Bronchial epithelial cell (primary cell): ENCODE results near the gene FLNC. TPM values are rescaled to one million over a fixed set of nuclear protein-coding genes. Genes with fewer than 3 reads are reported as not detected.
A peak's percentile ranks its signal among the peaks of the same experiment; 100 is the strongest.

ENCODE experiments used
- DNase-seq: peaks from one replicate; pipeline ENCODE4 v3.0.0-alpha.2; 2010; ENCODE audit warnings: low read depth
- FAIRE-seq: peaks from 2 replicates; lab custom pipeline; 2011; peaks lifted over from hg19 to GRCh38; lab: Jason Lieb, UNC
- H3K27me3 ChIP-seq: 2 replicates; pipeline ENCODE4 v1.5.1; 2011; ENCODE audit warnings: low read length; ENCODE audit not compliant: control insufficient read depth, insufficient read depth
- H3K36me3 ChIP-seq: 2 replicates; pipeline ENCODE4 v1.5.1; 2011; ENCODE audit warnings: low read length; ENCODE audit not compliant: control insufficient read depth, insufficient read depth
- H3K4me3 ChIP-seq: 2 replicates; pipeline ENCODE4 v1.5.1; 2011; ENCODE audit warnings: mild to moderate bottlenecking, low read depth, low read length, control low read depth
- CTCF ChIP-seq: IDR thresholded peaks from 2 replicates; pipeline ENCODE4 v1.5.1; 2011; ENCODE audit warnings: mild to moderate bottlenecking, moderate library complexity, low read length, control low read depth, inconsistent platforms; ENCODE audit not compliant: insufficient read depth, severe bottlenecking
- total RNA-seq: library from RNA; depleted of rRNA; stranded (reverse); fragments of >200 nt; gene quantifications from 2 replicates; pipeline ENCODE4 v1.2.1, GENCODE V29; 2014

The FLNC gene
- total RNA-seq, 1 donor from 2014 or later: 1.8 TPM

GRCh38 chr7:128847721-128848211, 17.6 kb downstream of the FLNC start:
- no peak for FAIRE-seq
- H3K27me3 ChIP-seq: no peaks in the 10 kb centered on the region
- no peak for DNase-seq
- no peaks in the 10 kb centered on the region for H3K36me3 ChIP-seq
- H3K4me3 ChIP-seq: no peak overlapping the region
- TF ChIP-seq CTCF: no peak

GRCh38 chr7:128848289-128849155, 18.3 kb downstream of the FLNC start:
- no peaks in the 10 kb centered on the region for H3K27me3 ChIP-seq
- peak; percentile 7 for FAIRE-seq
- no peaks in the 10 kb centered on the region for H3K36me3 ChIP-seq

GRCh38 chr7:128849156-128849515, 18.9 kb downstream of the FLNC start:
- Histone ChIP-seq H3K27me3 (no peaks in the 10 kb centered on the region), H3K4me3 (no peak overlapping the region), H3K36me3 (no peaks in the 10 kb centered on the region)
- FAIRE-seq (no peak), DNase-seq (no peak)
- no peak for TF ChIP-seq CTCF

More at GRCh38 chr7:128848289-128849155, 18.3 kb downstream of the FLNC start:
- H3K4me3 ChIP-seq: no peak overlapping the region
- no peak for DNase-seq
- no peak for TF ChIP-seq CTCF

- Histone ChIP-seq H3K27me3 (no peaks in the 10 kb centered on the region), H3K36me3 (no peaks in the 10 kb centered on the region), H3K4me3 (no peak overlapping the region)
- FAIRE-seq: no peak
- no peak for TF ChIP-seq CTCF
- no peak for DNase-seq
Observed at GRCh38 chr7:128849804-128850490, 19.7 kb downstream of the FLNC start.

GRCh38 chr7:128852537-128853254, 22.5 kb downstream of the FLNC start:
- no peak for FAIRE-seq
- no peak for TF ChIP-seq CTCF
- H3K27me3 ChIP-seq: no peaks in the 10 kb centered on the region
- no peak overlapping the region for H3K4me3 ChIP-seq
- no peak for DNase-seq
- H3K36me3 ChIP-seq: no peaks in the 10 kb centered on the region
